Measurements from ENCODE around the gene ZNHIT1.

DNA sequence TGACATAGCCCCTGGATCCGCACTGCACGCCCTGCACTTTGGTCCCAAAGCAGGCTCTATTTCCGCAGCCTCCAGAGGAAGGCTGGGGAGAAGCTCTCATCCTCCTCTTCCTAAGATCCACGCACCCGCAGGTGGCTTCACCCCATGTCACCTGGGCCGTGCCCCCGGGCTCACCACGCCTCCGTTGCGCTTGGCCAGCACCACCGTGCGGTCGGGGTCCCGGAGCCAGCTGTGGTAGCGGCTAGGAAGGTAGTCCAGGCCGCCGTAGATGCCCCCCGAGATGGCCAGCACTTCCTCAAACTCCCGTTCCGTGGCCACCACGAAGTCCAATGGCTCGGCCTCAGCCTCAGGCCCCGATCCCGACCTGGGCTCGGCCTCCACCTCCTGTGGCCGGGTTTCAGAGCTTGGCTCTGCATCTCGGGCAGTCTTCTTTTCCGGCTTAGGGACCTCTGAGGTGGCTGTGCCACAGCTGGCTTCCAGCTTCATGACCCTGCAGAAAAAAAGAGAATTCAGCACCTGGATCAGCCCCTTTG lies 43.6 kb upstream of the ZNHIT1 start:
- TF ChIP-seq POLR2A (IDR thresholded peaks at IDR 0.05; ENCODE audit: low read depth, low read length) = no peak
- no peak for TF ChIP-seq TAF1 (IDR thresholded peaks at IDR 0.05; ENCODE audit: low read depth, low read length)
- TF ChIP-seq PAX5 (IDR thresholded peaks at IDR 0.05; ENCODE audit: insufficient read depth, low read length, severe bottlenecking) = no peak
- no peak for TF ChIP-seq POLR2AphosphoS5 (IDR thresholded peaks at IDR 0.05; ENCODE audit: low read depth, low read length)
- TF ChIP-seq SPI1 (IDR thresholded peaks at IDR 0.05; ENCODE audit: low read depth, low read length) = no peak

Measured in GM12891 (cell line).